Colon (tissue), 2 donors: ENCODE data around the gene TTC28.

Experiments used
- FAIRE-seq: peaks from 2 replicates; lab custom pipeline; 2012; peaks lifted over from hg19 to GRCh38; lab: Jason Lieb, UNC
- donor health status: control.
- donor health status: control.

Gene TTC28

DNA sequence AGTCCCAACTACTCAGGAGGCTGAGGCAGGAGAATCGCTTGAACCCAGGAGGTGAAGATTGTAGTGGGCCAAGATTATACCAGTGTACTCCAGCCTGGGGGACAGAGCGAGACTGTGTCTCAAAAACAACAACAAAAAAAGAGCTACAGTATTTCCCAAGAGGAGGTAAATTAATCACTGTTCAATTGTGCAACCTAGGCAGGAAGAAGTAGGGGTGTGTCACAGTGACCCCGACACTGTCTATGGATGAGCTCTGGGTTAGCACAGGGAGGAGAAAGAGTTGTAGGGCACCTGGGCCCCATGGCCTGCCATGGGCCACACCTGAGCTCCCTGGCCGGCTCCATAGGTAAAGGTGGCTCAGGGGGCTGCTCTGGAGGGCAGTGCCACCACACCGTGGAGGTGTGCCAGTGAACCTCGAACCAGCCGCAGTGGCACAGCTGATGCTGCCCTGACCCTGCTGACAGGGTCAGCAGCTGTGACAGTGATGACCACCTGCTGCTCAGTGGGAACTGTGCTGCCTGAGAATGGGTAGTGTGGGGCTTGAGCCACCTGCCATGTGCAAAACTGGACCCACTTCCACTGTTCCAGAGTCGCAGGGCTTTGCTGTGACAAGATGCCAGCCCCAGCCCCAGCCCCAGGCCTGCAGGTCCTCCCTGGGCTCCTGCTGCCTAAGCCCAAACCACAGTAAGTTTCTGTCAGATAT, 676.6 kb downstream of the TTC28 start:
- no peak for FAIRE-seq

DNA sequence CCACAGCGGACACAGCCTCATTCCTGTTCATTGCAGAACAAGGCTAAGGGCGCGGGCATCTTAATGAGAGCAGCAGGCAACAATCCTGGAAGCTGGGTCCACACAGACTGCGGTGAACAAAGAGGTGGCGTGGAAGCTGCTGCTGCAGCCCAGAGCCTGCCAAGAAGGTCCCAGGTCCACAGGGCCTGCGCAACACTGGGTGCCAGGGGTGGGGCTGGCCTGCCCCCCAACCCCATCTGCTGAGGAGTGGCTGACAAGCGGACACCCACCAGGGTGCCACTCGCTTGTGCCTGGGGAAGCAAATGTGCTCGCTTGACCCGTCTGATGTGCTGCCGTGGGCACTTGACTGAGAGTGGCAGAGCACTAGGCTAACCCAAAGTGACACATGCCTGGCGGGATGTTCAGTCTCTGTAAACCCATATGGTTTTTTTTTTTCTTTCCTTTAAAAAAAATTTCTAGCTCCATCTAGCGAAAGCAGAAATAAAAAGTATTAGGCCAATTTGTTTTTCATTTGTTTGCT, 677.4 kb downstream of the TTC28 start:
- FAIRE-seq, result no peak

GRCh38 chr22:28001171-28001835, 678.3 kb downstream of the TTC28 start:
- no peak for FAIRE-seq

DNA sequence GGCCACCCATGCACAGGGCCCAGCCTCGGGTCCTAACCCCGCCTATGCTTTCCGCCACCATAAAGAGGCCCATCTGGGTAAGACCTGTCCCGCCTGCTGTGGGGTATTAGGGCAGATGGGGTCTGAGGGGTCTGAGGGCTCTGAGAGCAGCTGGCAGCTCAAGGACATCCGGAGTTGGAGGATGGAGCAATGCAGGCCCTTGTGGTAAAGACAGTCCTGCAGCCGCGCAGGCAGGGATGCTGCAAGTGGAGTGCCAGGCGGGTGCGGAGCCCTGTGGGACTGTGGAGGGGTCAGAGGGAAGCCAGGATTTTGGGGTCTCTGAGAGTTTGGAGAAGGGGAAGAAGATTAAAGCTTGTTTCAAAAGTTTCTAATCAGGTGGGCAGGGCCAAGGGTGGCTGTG, 679.3 kb downstream of the TTC28 start:
- FAIRE-seq, result no peak

DNA sequence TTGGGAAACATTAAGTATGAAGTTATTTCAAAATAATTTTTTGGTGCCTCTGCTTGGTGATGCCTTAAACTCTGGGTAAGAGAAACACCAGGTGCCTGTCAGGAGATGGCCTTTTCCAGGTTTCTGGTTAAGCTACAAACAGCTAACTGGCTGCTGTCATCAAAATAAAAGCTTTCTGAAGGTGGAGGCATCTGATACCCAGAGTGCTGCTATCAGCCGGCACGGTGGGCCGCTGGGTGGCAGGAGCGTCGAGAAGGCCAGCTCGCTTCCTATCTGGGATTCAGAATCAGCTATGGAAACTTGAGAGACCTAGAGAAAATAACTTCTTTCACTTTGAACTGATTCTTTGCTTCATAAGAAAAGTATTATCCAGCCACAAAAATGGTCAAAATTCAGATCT, 679.8 kb downstream of the TTC28 start:
- no peak for FAIRE-seq

- no peak for FAIRE-seq
Measured at GRCh38 chr22:27998511-27999410, 680.9 kb downstream of the TTC28 start.

DNA sequence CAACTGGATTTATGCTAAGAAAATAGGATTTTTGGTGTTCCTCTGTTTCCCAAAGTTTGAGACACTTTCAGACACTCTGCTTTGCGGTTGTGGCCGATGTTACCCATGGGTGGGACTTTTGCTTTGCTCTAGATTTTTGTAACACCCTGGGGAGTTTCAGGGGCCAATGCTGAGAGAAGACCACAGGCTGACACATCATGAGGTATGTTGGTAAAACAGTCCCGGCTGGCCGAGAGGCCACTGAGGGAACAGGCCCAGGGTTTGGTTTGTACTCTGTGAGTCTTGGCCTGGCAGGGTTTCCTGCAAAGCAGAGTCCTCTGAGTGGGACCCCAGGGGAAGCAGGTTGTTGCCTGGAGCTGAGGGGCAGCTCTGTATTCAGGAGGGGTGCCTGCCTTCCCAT, 682.1 kb downstream of the TTC28 start:
- FAIRE-seq, result no peak

DNA sequence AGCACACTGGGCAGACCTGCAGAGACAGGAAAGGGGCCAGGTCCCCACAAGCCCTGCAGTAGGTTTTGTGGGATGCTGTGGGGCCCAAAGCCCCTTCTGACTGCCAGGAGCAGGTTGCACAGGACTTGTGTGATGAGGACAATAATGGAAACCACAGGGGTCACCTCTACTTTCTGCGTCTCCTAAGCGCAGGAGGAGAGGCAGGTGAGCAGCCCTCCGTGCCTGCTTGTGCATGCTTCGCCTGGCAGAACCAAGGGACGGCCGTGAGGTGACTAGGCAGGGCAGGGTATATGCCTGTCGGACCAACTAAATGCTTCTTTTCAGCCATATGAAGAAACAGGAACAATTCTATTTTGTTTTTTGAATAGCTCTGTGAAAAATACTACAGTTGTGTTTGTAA, 682.7 kb downstream of the TTC28 start:
- no peak for FAIRE-seq

- no peak for FAIRE-seq
Measured at GRCh38 chr22:27996529-27996925, 683.1 kb downstream of the TTC28 start.

DNA sequence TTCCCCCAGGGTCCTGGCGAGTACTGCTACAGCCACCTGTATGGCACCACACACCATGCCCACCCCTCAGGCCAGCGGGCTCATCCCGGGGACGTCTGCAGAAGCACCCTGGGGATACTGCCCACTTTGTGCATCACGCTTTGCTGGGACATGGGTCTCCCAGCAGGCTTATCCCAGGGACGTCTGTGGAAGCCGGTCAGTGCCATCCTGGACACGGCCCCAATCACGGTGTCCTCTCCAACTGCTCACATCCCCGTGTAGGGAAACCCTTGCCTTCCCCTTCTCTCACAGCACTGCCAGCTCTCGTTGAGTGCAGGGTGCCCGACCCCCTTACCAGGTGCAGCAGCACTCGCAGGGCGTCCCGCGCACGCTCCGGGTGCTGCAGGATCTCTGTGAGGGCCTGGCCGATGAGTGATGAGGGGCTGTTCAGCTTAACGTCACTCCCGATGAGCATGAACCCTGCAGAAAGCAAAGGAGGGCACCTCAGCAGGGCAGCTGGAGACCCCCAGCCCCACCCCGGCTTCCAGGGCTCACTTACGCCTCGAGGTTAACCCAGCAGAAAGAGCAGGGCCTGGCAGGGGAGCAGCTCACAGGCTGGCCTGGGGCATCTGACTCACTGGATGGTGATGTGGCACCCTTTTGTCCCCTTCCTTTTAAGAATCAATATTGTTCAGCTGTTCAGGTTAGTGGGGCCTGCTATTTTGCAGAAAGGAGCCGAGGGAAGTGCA, 683.7 kb downstream of the TTC28 start:
- FAIRE-seq, result no peak

DNA sequence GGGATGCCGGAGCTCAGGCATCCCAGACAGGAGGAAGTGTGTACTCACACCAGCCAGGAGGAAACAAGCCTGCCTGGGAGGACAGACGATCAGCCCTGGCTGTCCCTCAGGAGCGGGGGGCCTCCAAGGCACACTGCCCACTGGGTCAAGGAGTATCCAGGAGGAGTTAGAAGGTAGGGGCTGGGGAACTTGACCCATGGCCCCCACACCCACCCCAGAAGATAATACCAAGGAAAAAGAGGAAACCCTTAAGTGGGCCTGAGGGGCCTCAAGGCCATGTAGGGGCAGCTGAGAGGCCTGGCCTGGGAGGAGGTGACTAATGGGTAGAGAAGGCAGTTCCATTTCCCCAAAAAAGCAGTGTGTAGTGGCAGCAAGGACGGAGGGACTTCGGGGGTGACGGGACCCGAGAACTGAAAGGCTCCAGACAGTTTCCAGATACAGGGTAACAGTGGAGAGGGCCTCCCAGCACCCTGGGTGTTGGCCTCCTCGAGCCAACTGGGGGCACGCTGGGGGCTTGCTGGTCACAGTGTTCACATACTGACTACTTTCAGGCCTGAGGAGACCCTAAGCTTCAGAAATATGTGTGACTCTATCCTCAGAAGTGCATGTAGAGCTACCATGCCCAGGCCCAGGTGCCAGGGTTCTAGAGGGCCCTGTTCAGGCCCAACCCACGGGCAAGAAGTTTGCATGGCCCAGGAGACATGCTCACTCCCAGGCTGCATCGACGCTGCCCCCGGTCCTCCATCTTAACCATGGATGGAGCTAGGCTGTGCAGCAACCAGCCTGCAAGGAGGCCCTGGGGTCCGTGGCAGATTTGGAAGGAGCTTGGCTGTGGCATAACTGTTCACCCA, 684.9 kb downstream of the TTC28 start:
- FAIRE-seq, result no peak

DNA sequence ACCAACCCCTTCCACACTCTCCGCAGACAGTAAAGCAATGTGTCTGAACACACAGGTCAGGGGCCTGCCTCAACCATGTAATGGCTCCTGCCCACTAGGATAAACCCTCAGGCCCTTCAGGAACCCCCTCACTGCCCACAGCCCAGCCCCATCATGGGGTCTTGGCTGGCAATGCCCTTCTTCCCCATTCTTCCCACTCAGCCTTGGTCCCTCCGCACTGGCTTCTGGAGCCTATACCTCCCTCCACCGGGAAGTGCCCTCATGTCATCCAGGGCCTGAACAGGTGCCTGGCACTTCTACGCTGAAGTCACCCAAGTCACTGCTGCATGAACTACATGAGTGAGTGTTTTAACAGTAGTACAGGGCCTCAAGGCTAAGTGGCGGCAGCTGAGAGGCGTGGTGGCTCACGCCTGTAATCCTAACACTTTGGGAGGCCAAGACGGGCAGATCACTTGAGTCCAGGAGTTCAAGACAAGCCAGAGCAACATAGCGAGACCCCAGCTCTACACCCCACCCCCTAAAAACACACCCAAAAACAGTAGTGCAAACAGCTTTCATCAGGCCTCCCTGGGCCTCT, 685.8 kb downstream of the TTC28 start:
- no peak for FAIRE-seq

DNA sequence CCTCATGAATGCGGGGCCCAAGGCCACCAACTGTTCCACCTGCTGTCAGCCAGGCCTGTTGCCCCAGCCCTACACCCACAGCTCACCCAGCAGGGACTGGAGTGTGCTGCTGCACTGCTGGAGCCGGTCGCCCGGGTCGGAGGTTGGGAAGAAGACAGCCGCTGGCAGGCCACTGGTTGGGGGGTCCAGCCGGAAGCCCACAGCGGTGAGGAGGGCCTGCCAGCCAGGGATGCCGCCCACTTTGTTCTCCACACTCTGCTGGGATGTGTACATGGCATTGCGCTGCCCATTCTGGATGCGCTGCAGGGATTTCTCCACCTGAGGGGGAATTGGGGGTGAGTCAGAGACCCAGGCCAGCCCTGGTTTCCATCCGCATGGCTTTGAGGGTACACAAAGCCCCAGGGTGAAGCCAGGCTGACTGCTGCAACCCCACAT, 686.4 kb downstream of the TTC28 start:
- FAIRE-seq, result no peak

- no peak for FAIRE-seq
Measured at GRCh38 chr22:27992294-27993165, 687.1 kb downstream of the TTC28 start.

DNA sequence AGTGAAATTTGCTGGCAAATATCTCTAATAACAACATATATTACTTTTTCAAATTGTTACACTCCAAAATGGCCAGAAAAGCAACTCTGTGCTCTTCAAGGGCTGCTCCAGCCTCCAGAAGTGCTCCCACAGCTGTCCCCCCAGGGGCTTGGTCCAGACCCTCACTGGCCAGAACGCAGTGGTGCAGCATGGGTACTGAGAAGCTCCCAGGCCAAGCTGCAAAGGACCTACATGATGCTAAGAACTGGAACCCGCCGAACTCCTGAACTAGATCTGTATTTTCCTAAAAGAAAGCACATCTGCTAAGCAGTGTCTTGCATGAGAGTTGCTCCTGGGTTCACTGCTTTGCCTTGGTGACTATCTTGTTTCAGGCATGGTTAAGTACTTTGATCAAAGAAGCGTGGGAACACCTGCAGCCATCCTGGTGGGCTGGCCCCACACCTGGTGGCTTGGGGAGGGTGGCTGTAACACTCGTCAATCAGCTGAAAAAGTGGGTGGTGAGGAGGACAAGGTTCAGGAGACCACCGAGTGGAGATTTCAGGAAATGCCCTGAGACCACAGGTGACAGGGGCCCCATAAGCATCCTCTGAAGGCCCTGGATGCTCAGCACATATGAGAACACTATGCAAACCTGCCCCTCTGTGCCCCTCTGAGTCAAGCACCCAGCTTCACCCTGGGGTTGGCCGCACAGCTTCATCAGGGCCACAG, 687.9 kb downstream of the TTC28 start:
- FAIRE-seq, result no peak

DNA sequence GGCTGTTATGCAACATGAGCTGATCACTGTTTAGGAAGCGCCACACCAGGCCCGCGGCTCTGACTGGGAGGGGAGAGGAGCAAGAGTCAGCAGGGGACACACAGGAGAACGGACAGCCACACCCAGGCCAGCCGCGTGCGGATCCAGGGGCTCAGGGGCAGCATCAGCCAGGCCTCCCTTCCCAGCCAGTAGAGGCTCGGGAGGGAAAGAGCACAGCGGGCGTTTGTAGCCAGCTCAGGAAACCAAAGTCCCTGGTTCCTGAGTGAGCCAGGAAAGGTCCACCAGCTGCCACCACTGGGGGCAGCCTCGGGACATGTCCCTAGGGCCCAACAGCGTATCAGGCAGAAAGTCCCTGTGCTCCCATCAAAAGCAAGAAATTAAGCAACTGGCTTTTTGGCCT, 688.8 kb downstream of the TTC28 start:
- no peak for FAIRE-seq

DNA sequence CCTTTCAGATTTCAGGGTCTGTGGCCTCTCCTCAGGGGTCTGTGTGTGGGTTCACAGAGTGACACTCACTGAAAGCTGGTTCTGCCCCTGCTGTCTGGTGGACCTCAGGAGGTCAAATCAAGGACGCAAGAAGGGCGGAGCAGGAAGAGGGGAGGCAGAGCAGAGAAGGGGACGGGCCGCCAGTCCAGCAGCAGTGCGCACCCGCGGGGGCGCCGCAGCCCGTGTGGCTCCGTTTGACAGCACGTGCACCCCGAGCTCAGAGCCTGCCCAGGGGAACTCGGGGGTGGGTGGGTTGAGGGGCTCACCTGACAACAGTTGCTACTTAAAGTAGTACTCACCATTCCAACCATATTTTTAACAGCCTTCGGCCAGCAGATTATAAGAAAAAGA, 689.2 kb downstream of the TTC28 start:
- FAIRE-seq, result no peak

- no peak for FAIRE-seq
Measured at GRCh38 chr22:27989758-27990450, 689.7 kb downstream of the TTC28 start.
